Choroid plexus epithelial cell (primary cell): Measurements from ENCODE around the gene RSPH6A.
A peak's percentile ranks its signal among the peaks of the same experiment; 100 is the strongest.

Source experiments
- DNase-seq: peaks from one replicate; pipeline ENCODE4 v3.0.0-alpha.2; 2010; ENCODE audit warnings: low read depth
- H3K4me3 ChIP-seq: 2 replicates; pipeline ENCODE4 v1.5.1; 2011; ENCODE audit warnings: low read depth, mild to moderate bottlenecking, control low read depth, low read length, moderate library complexity
- TF ChIP-seq, protein P1 (sequence below): conservative IDR thresholded peaks from 2 replicates; pipeline ENCODE4 v1.5.1; 2011; ENCODE audit warnings: low read depth, mild to moderate bottlenecking, control low read depth, inconsistent platforms, low read length, moderate library complexity

RSPH6A gene

DNA sequence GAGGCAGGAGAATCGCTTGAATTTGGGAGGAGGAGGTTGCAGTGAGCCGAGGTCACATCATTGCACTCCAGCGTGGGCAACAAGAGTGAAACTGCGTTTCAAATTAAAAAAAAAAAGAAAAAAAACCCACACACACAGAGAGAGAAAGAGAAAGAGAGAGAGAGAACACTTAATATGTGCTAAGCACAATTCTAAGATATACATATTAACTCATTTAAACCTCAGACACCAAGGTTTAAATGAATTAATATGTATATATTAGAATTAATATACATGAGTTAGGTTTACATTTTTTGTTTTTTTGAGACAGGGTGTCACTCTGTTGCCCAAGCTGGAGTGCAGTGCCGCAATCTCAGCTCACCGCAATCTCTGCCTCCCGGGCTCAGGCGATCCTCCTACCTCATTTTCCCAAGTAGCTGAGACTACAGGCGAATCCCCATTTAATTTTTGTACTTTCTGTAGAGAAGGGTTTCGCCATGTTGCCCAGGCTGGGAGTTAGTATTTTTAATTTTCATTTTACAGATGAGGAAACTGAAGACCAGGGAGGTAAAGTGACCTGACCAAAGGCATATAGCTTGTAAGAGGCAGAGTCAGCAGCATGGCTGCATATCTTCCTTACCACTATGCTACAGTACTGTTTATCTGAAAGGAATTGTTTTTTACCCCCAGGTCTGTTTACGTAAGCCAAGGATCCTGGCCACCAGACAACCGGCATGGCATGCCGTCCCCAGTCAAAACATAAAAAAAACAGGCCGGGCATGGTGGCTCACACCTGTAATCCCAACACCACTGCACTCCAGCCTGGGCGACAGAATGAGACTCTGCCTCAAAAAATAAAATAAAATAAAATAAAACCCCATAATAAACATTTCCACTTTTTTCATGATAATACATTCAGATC, 45.5 kb upstream of the RSPH6A start:
- DNase-seq, result no peak
- TF ChIP-seq, protein P1, sequence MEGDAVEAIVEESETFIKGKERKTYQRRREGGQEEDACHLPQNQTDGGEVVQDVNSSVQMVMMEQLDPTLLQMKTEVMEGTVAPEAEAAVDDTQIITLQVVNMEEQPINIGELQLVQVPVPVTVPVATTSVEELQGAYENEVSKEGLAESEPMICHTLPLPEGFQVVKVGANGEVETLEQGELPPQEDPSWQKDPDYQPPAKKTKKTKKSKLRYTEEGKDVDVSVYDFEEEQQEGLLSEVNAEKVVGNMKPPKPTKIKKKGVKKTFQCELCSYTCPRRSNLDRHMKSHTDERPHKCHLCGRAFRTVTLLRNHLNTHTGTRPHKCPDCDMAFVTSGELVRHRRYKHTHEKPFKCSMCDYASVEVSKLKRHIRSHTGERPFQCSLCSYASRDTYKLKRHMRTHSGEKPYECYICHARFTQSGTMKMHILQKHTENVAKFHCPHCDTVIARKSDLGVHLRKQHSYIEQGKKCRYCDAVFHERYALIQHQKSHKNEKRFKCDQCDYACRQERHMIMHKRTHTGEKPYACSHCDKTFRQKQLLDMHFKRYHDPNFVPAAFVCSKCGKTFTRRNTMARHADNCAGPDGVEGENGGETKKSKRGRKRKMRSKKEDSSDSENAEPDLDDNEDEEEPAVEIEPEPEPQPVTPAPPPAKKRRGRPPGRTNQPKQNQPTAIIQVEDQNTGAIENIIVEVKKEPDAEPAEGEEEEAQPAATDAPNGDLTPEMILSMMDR, result no peak
- H3K4me3 ChIP-seq, result no peak overlapping the region

- TF ChIP-seq, protein P1, result no peak
- no peak overlapping the region for H3K4me3 ChIP-seq
- DNase-seq, result no peak
These were observed 39.2 kb upstream of the RSPH6A start for GRCh38 chr19:45854167-45854778.

GRCh38 chr19:45852983-45853382, 37.9 kb upstream of the RSPH6A start:
- TF ChIP-seq, protein P1, result no peak
- no peak overlapping the region for H3K4me3 ChIP-seq
- no peak for DNase-seq

- H3K4me3 ChIP-seq, result no peak overlapping the region
- TF ChIP-seq, protein P1, result no peak
- peak; percentile 13 for DNase-seq
These were observed 37.1 kb upstream of the RSPH6A start for GRCh38 chr19:45852145-45852750.

DNA sequence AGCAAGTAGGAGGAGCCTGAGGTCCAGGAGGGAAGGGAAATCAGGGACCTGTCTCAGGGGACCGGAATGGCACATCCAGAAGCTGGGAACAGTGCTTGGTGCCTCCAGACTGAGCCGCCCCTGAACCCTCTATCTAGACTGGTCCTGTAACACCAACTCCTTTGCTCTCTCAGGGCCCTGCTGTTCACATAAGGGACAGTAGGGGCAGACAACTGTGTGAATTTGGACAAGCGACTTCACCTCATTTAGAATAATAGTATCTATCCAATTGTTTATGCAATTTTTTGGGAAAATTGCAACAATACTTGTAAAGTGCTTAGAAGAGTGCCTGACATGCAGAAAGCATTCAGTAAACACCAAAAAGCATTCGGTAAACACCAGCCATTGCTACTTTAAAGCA, 33.8 kb upstream of the RSPH6A start:
- peak; percentile 34 for DNase-seq
- TF ChIP-seq, protein P1, result peak; percentile 53
- no peak overlapping the region for H3K4me3 ChIP-seq

GRCh38 chr19:45847663-45848062, 32.6 kb upstream of the RSPH6A start:
- H3K4me3 ChIP-seq, result no peak overlapping the region
- TF ChIP-seq, protein P1, result no peak
- no peak for DNase-seq
